PC-9 (cell line): ENCODE results near the gene MED13L. TPM values are rescaled to one million over a fixed set of nuclear protein-coding genes. Genes with fewer than 3 reads are reported as not detected.

Source experiments
- BruUV-seq: library from RNA; stranded (reverse); fragments of 400-500 nt; replicated peaks from 2 replicates; lab custom pipeline; 2021; lab: Mats Ljungman, UMichigan
- CTCF ChIA-PET: fragments of 300-600 bp; sonication (Branson Sonifier 250); formaldehyde crosslinking; loops from one replicate; lab custom pipeline; 2022; ENCODE audit warnings: antibody characterized with exemption; lab: Charles Lee
- POLR2A ChIA-PET: fragments of 300-600 bp; sonication (Branson Sonifier 250); formaldehyde crosslinking; loops from one replicate; lab custom pipeline; 2022; ENCODE audit warnings: antibody characterized with exemption; ENCODE audit not compliant: unreplicated experiment; lab: Charles Lee
- DNase-seq, 2 experiments: peaks; one replicate each; pipeline versions ENCODE4 v3.0.0 to v3.0.0-alpha.2; 2015 to 2022; ENCODE audit warnings: mixed read lengths in 1 of 2
- H2AFZ ChIP-seq: fragments of 200-600 bp; sonication (generic); 2 replicates; pipeline ENCODE4 v1.8.1; 2017; ENCODE audit warnings: antibody characterized with exemption
- H3F3A ChIP-seq: fragments of 200-600 bp; sonication (generic); 2 replicates; pipeline ENCODE4 v1.8.1; 2017; ENCODE audit warnings: antibody characterized with exemption, mild to moderate bottlenecking, low read depth; ENCODE audit not compliant: insufficient read depth
- H3K27ac ChIP-seq: fragments of 200-600 bp; sonication (generic); 2 replicates; pipeline ENCODE4 v1.6.1; 2016; ENCODE audit warnings: mixed run types
- H3K27me3 ChIP-seq: fragments of 200-600 bp; sonication (generic); 2 replicates; pipeline ENCODE4 v1.6.1; 2016; ENCODE audit warnings: low read depth, mixed run types; ENCODE audit not compliant: insufficient read depth
- H3K36me3 ChIP-seq: fragments of 200-600 bp; sonication (generic); 2 replicates; pipeline ENCODE4 v1.6.1; 2016; ENCODE audit warnings: low read depth, mixed run types
- H3K4me1 ChIP-seq: fragments of 200-600 bp; sonication (generic); replicated peaks from 2 replicates; pipeline ENCODE4 v1.6.1; 2016; ENCODE audit warnings: mixed run types; ENCODE audit not compliant: insufficient read depth
- H3K4me2 ChIP-seq: fragments of 200-600 bp; sonication (generic); 2 replicates; pipeline ENCODE4 v1.6.1; 2017; ENCODE audit warnings: mixed run types
- H3K4me3 ChIP-seq: fragments of 200-600 bp; sonication (generic); 2 replicates; pipeline ENCODE4 v1.6.1; 2016; ENCODE audit warnings: mixed run types
- H3K79me2 ChIP-seq: fragments of 200-600 bp; sonication (generic); 2 replicates; pipeline ENCODE4 v1.6.1; 2017; ENCODE audit warnings: low read depth, mixed run types
- H3K9me2 ChIP-seq: fragments of 200-600 bp; sonication (generic); 2 replicates; pipeline ENCODE4 v1.8.1; 2017; ENCODE audit warnings: mild to moderate bottlenecking; ENCODE audit not compliant: insufficient read depth
- H3K9me3 ChIP-seq: fragments of 200-600 bp; sonication (generic); 2 replicates; pipeline ENCODE4 v1.8.1; 2016; ENCODE audit warnings: low read depth; ENCODE audit not compliant: insufficient read depth
- H4K20me1 ChIP-seq: fragments of 200-600 bp; sonication (generic); 2 replicates; pipeline ENCODE4 v1.8.1; 2017; ENCODE audit not compliant: insufficient read depth
- CTCF ChIP-seq: fragments of 200-600 bp; sonication (generic); conservative IDR thresholded peaks from 2 replicates; pipeline ENCODE4 v1.6.1; 2017; ENCODE audit warnings: mixed run types, antibody characterized with exemption, mild to moderate bottlenecking, moderate library complexity
- EZH2 ChIP-seq: fragments of 200-600 bp; sonication (generic); IDR thresholded peaks from 2 replicates; pipeline ENCODE4 v1.8.0; 2017; ENCODE audit warnings: antibody characterized with exemption, low read depth
- intact Hi-C: fragments of 100-400 bp; cut with micrococcal nuclease; formaldehyde crosslinking; loops from one replicate; pipeline ENCODE4 v1.10.0; 2022; ENCODE audit not compliant: unreplicated experiment
- total RNA-seq: library from RNA; stranded (reverse); gene quantifications from 2 replicates; pipeline ENCODE4 v1.2.3, GENCODE V29; 2021

The MED13L gene
- total RNA-seq, 1 experiment from 2014 or later = 89.5 TPM

GRCh38 chr12:116050275-116050674, 227.2 kb downstream of the MED13L start:
- intact Hi-C loops = no loop called here
- Histone ChIP-seq H3K9me3 (no peaks in the 10 kb centered on the region), H3F3A (peaks cover 24% of the 10 kb centered on the region; the same call in 1 of the 2 replicates), H3K4me1 (peaks cover 19% of the 10 kb centered on the region), H3K9me2 (no peaks in the 10 kb centered on the region), H2AFZ (no peak overlapping the region), H4K20me1 (peaks cover 32% of the 10 kb centered on the region; the same call in 1 of the 2 replicates), H3K4me2 (no peak overlapping the region), H3K27me3 (no peaks in the 10 kb centered on the region), H3K79me2 (peaks cover 54% of the 10 kb centered on the region), H3K4me3 (no peak overlapping the region), H3K36me3 (no peaks in the 10 kb centered on the region), H3K27ac (no peak overlapping the region)
- DNase-seq = no peak
- no TSS peak for BruUV-seq
- TF ChIP-seq CTCF (no peak), EZH2 (no peak)
- ChIA-PET CTCF (no interaction called here), POLR2A (no interaction called here)

GRCh38 chr12:116048879-116049278, 228.6 kb downstream of the MED13L start:
- Histone ChIP-seq H3K36me3 (no peaks in the 10 kb centered on the region), H3K9me2 (no peaks in the 10 kb centered on the region), H3F3A (peaks cover 10% of the 10 kb centered on the region; the same call in 1 of the 2 replicates), H3K4me1 (peaks cover 10% of the 10 kb centered on the region), H2AFZ (no peak overlapping the region), H3K79me2 (peaks cover 43% of the 10 kb centered on the region), H3K27ac (no peak overlapping the region), H3K9me3 (no peaks in the 10 kb centered on the region), H3K4me3 (no peak overlapping the region), H3K27me3 (no peaks in the 10 kb centered on the region), H4K20me1 (peaks cover 27% of the 10 kb centered on the region), H3K4me2 (no peak overlapping the region)
- DNase-seq = no peak
- BruUV-seq = no TSS peak
- TF ChIP-seq CTCF (no peak), EZH2 (no peak)
- POLR2A ChIA-PET = no interaction called here
- intact Hi-C loops = no loop called here
- CTCF ChIA-PET = no interaction called here

- Histone ChIP-seq H3K27me3 (no peaks in the 10 kb centered on the region), H4K20me1 (peaks cover 18% of the 10 kb centered on the region), H3K4me2 (no peak overlapping the region), H3K4me1 (no peaks in the 10 kb centered on the region), H3K27ac (no peak overlapping the region), H3K79me2 (peaks cover 34% of the 10 kb centered on the region), H2AFZ (no peak overlapping the region), H3K9me3 (no peaks in the 10 kb centered on the region), H3K4me3 (no peak overlapping the region), H3K36me3 (no peaks in the 10 kb centered on the region), H3K9me2 (no peaks in the 10 kb centered on the region), H3F3A (no peaks in the 10 kb centered on the region)
- POLR2A ChIA-PET = no interaction called here
- intact Hi-C loops = no loop called here
- no peak for DNase-seq
- CTCF ChIA-PET = no interaction called here
- BruUV-seq = no TSS peak
- TF ChIP-seq EZH2 (no peak), CTCF (no peak)
These were observed 231.5 kb downstream of the MED13L start for GRCh38 chr12:116046039-116046438.
